Fibroblast of lung (primary cell): Measurements from ENCODE around the gene BBS9. TPM values are rescaled to one million over a fixed set of nuclear protein-coding genes. Genes with fewer than 3 reads are reported as not detected.
A peak's percentile ranks its signal among the peaks of the same experiment; 100 is the strongest.

Experiments
- DNase-seq, 2 donors: peaks; one replicate each; pipeline versions ENCODE4 v3.0.0 to v3.0.0-alpha.2; 2010; ENCODE audit warnings: low read depth in 2 of 2
- H2AFZ ChIP-seq: 2 replicates; pipeline ENCODE4 v1.5.1; 2012; ENCODE audit warnings: low read length, control low read depth, inconsistent platforms
- H3K27ac ChIP-seq: 2 replicates; pipeline ENCODE4 v1.5.1; 2011; ENCODE audit warnings: low read length, control low read depth; ENCODE audit not compliant: insufficient read depth
- H3K27me3 ChIP-seq: 2 replicates; pipeline ENCODE4 v1.5.1; 2011; ENCODE audit warnings: mild to moderate bottlenecking, low read length; ENCODE audit not compliant: control insufficient read depth, insufficient read depth
- H3K36me3 ChIP-seq: 2 replicates; pipeline ENCODE4 v1.5.1; 2011; ENCODE audit warnings: low read length; ENCODE audit not compliant: control insufficient read depth, insufficient read depth
- H3K4me1 ChIP-seq: 2 replicates; pipeline ENCODE4 v1.5.1; 2011; ENCODE audit warnings: low read length; ENCODE audit not compliant: control insufficient read depth, insufficient read depth; ENCODE audit errors: extremely low read depth
- H3K4me2 ChIP-seq: 2 replicates; pipeline ENCODE4 v1.5.1; 2011; ENCODE audit warnings: low read length, control low read depth; ENCODE audit not compliant: insufficient read depth; ENCODE audit errors: extremely low read depth
- H3K4me3 ChIP-seq, 4 experiments: fragments of 200-600 bp in 1 of 4; sonication (generic) in 1 of 4; replicated peaks in 1 of 4; 2 replicates each; pipeline ENCODE4 v1.5.1; 2011 to 2016; ENCODE audit warnings: low read length in 4 of 4, low read depth in 3 of 4, mild to moderate bottlenecking in 3 of 4, control low read depth in 2 of 4, inconsistent platforms in 1 of 4, mixed read lengths in 1 of 4; ENCODE audit not compliant: insufficient read depth in 1 of 4; ENCODE audit errors: control extremely low read depth in 1 of 4
- H3K79me2 ChIP-seq: 2 replicates; pipeline ENCODE4 v1.5.1; 2012; ENCODE audit warnings: mild to moderate bottlenecking, low read length, inconsistent platforms; ENCODE audit not compliant: control insufficient read depth, insufficient read depth
- H3K9ac ChIP-seq: 2 replicates; pipeline ENCODE4 v1.5.1; 2011; ENCODE audit warnings: mild to moderate bottlenecking, low read length, control low read depth; ENCODE audit not compliant: insufficient read depth
- H3K9me3 ChIP-seq: 2 replicates; pipeline ENCODE4 v1.5.1; 2012; ENCODE audit warnings: low read depth, low read length; ENCODE audit not compliant: control insufficient read depth, insufficient read depth
- H4K20me1 ChIP-seq: 2 replicates; pipeline ENCODE4 v1.5.1; 2011; ENCODE audit warnings: low read length; ENCODE audit not compliant: control insufficient read depth, insufficient read depth; ENCODE audit errors: extremely low read depth
- CTCF ChIP-seq, 2 donors: IDR thresholded peaks in 1 of 2; conservative IDR thresholded peaks in 1 of 2; 1 replicate in 1 of 2; 2 replicates in 1 of 2; pipeline ENCODE4 v1.5.1; 2011 to 2012; ENCODE audit warnings: low read length in 2 of 2, control low read depth in 1 of 2, inconsistent platforms in 1 of 2, low read depth in 1 of 2, mild to moderate bottlenecking in 1 of 2
- EZH2 ChIP-seq: IDR thresholded peaks from 2 replicates; pipeline ENCODE4 v1.5.1; 2012; ENCODE audit warnings: low read length, control low read depth, mild to moderate bottlenecking; ENCODE audit errors: missing control alignments
- polyA plus RNA-seq, 2 donors: library from polyadenylated mRNA; depleted of rRNA in 1 of 2; stranded (reverse) in 1 of 2; unstranded in 1 of 2; fragments of >200 nt; gene quantifications; 2 replicates each; pipeline ENCODE4 v1.2.1, GENCODE V29; 2011 to 2012; ENCODE audit warnings: missing spikeins in 1 of 2
- total RNA-seq: library from RNA; depleted of rRNA; stranded (reverse); fragments of >200 nt; gene quantifications from 2 replicates; pipeline ENCODE4 v1.2.1, GENCODE V29; 2014

The BBS9 gene
- total and polyA plus RNA-seq, 2 donors (not counting 1 experiment from before 2014, with no cell fraction given), result 19.1 to 26.9 TPM

- H3K9me3 ChIP-seq, result no peaks in the 10 kb centered on the region
- H3K27ac ChIP-seq, result no peak overlapping the region
- no peak overlapping the region for H3K4me3 ChIP-seq
- no peak overlapping the region for H2AFZ ChIP-seq
- no peaks in the 10 kb centered on the region for H4K20me1 ChIP-seq
- H3K4me1 ChIP-seq, result no peaks in the 10 kb centered on the region
- no peak for TF ChIP-seq EZH2
- no peak for TF ChIP-seq CTCF (conservative IDR thresholded peaks at IDR 0.05 in 1 of 2, IDR thresholded peaks at IDR 0.05 in 1 of 2; ENCODE audit: low read depth in 1 of 2, low read length in 2 of 2)
- H3K9ac ChIP-seq, result no peak overlapping the region
- DNase-seq, result peak in 1 of 2 donors; percentile 3
- no peaks in the 10 kb centered on the region for H3K27me3 ChIP-seq
- H3K36me3 ChIP-seq, result no peaks in the 10 kb centered on the region
- H3K79me2 ChIP-seq, result no peaks in the 10 kb centered on the region
- H3K4me2 ChIP-seq, result no peak overlapping the region
Measured at GRCh38 chr7:33623267-33623666, 493.9 kb downstream of the BBS9 start.

GRCh38 chr7:33624215-33624614 is 494.9 kb downstream of the BBS9 start:
- H4K20me1 ChIP-seq, result no peaks in the 10 kb centered on the region
- H3K4me3 ChIP-seq, result no peak overlapping the region
- no peaks in the 10 kb centered on the region for H3K4me1 ChIP-seq
- H3K4me2 ChIP-seq, result no peak overlapping the region
- no peak overlapping the region for H2AFZ ChIP-seq
- H3K79me2 ChIP-seq, result no peaks in the 10 kb centered on the region
- TF ChIP-seq CTCF (conservative IDR thresholded peaks at IDR 0.05 in 1 of 2, IDR thresholded peaks at IDR 0.05 in 1 of 2; ENCODE audit: low read depth in 1 of 2, low read length in 2 of 2) (no peak), EZH2 (no peak)
- H3K36me3 ChIP-seq, result no peaks in the 10 kb centered on the region
- DNase-seq, result peak in 1 of 2 donors; percentile 30
- no peaks in the 10 kb centered on the region for H3K27me3 ChIP-seq
- H3K9ac ChIP-seq, result no peak overlapping the region
- H3K27ac ChIP-seq, result no peak overlapping the region
- no peaks in the 10 kb centered on the region for H3K9me3 ChIP-seq

GRCh38 chr7:33626869-33627268 is 497.5 kb downstream of the BBS9 start:
- H3K27me3 ChIP-seq, result no peaks in the 10 kb centered on the region
- no peaks in the 10 kb centered on the region for H3K4me1 ChIP-seq
- no peak overlapping the region for H2AFZ ChIP-seq
- H3K9me3 ChIP-seq, result no peaks in the 10 kb centered on the region
- H3K4me3 ChIP-seq, result no peak overlapping the region
- H3K4me2 ChIP-seq, result no peak overlapping the region
- H3K79me2 ChIP-seq, result no peaks in the 10 kb centered on the region
- H4K20me1 ChIP-seq, result no peaks in the 10 kb centered on the region
- DNase-seq, result no peak
- no peak overlapping the region for H3K9ac ChIP-seq
- TF ChIP-seq CTCF (conservative IDR thresholded peaks at IDR 0.05 in 1 of 2, IDR thresholded peaks at IDR 0.05 in 1 of 2; ENCODE audit: low read depth in 1 of 2, low read length in 2 of 2), result no peak
- TF ChIP-seq EZH2, result no peak
- no peak overlapping the region for H3K27ac ChIP-seq
- no peaks in the 10 kb centered on the region for H3K36me3 ChIP-seq
